ENCODE results near the gene RIMS3.
"Not testable (repeated sequence)": the region's sequence is repeated elsewhere in the genome, so short reads cannot be mapped to it uniquely, and the experiment has no call there.

- not testable (repeated sequence) for TF ChIP-seq CTCF, EP300, POLR2A, POLR2AphosphoS5 (IDR thresholded peaks at IDR 0.05)
Observed at GRCh38 chr1:40702810-40703209, 37.3 kb upstream of the RIMS3 start.
